Cortex of kidney (tissue), 1 donor: ENCODE measurements around the gene WDR1.

Experiments
- DNase-seq: peaks from one replicate; lab custom pipeline; 2025; lab: John Stamatoyannopoulos, UW

The WDR1 gene

DNA sequence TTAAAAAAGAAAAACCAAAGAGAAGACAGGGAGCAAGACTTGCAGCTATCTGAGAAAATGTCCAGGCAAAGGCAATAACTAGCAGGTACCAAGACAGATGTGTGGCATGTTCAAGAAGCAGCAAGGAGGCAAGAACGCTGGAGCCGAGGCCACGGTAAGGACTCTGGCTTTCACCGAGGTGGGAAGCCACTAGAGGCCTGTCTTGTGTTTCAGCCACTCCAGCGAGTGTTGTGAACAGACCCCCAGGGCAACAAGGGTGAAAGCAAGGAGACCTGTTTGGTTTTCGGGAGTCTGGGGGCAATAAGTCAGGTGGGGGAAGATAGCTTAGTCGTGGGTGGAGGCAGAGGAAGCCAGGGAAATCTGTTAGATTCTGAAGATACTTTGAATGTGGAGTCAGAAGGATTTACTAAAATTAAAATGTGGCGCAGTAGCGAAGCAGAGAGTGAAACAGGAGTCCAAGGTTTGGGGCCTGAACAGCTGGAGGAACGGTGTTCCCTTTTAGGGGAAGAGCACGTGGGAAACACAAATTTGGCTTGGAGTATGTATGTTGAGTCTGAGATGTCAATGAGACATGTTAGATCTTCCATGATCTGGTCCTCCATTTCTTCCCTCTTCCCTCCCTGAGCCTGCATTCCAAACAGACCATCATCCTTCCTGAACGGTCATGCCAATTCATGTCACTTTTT, 3.1 kb downstream of the WDR1 start:
- no peak for DNase-seq

GRCh38 chr4:10112658-10113284, 3.8 kb downstream of the WDR1 start:
- DNase-seq = no peak

GRCh38 chr4:10111067-10111801, 5.4 kb downstream of the WDR1 start:
- DNase-seq = no peak

DNA sequence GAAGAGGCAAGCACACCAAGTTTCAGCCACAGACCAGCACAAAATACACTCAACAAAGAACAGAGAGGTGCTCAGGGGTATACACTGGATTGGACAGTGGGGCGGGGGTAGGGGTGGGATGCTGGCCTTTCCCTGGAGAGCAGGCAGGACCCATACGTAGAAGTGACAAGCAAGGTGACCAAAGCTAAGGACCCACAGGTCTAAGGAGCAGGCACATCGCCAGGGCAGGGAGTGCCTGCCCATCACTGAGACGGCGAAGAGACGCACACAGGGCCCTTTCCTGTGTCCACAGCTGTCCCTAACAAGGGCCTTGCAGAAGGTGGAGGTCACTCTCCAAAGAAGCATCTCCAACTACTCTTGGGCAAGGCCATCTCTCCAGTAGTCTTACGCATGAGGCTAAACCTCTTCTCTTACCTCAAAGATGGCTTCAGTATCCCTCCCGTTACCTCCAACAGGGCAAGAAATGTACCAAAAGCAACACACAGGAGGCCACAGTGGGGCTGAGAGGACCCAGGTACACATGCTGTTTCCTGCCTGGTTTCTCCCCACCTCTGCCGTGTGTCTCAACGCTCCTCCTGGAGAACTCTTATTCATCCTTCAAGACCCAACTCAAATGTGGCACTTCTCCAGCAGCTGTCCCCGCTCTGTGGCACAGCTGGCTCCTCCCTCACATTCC, 6.5 kb downstream of the WDR1 start:
- DNase-seq = no peak

DNA sequence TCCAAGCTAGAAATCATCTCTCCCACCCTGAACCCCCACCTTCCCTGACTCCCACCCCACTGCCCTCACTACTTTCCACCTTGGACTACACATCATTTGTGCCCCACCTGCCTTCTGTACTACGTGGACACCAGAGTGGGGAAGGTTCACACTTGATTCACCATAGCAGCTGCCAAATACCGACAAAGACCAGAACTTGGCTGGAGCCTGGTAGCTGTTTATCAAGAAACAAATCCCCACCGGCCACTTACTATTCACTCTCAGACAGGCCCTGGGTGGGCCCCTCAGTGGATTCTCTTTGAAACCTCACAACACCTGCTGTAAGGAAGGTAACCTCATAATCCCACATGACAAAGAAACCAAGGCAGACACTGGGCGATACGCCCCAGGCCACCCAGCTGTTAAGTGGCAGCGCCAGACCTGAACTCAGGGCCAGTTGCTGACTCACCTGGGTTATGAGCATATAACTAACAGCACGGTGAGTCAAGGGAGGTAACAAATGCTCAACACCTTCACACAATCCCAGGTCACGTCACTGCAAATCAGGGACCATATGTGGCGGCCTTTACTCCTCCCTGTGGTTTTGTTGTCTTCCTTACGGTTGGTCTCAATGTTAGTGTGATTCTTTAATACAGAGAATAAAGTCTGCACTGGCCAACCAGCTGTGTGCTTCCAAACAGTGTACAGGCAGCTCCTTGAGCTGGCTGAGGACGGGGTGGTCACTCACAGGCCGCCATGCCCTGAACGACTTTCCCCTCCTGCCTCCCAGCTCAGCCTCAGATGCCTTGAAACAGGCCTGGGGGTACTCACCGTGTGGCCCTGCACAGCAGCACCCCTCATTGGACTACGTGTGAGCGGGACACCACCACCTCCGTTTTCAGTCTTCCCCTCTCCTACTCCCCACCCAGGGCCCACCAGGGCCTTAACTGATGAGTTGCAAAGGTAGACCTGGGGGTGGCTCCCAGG, 7.5 kb downstream of the WDR1 start:
- no peak for DNase-seq

GRCh38 chr4:10108391-10108790, 8.2 kb downstream of the WDR1 start:
- DNase-seq = no peak

DNA sequence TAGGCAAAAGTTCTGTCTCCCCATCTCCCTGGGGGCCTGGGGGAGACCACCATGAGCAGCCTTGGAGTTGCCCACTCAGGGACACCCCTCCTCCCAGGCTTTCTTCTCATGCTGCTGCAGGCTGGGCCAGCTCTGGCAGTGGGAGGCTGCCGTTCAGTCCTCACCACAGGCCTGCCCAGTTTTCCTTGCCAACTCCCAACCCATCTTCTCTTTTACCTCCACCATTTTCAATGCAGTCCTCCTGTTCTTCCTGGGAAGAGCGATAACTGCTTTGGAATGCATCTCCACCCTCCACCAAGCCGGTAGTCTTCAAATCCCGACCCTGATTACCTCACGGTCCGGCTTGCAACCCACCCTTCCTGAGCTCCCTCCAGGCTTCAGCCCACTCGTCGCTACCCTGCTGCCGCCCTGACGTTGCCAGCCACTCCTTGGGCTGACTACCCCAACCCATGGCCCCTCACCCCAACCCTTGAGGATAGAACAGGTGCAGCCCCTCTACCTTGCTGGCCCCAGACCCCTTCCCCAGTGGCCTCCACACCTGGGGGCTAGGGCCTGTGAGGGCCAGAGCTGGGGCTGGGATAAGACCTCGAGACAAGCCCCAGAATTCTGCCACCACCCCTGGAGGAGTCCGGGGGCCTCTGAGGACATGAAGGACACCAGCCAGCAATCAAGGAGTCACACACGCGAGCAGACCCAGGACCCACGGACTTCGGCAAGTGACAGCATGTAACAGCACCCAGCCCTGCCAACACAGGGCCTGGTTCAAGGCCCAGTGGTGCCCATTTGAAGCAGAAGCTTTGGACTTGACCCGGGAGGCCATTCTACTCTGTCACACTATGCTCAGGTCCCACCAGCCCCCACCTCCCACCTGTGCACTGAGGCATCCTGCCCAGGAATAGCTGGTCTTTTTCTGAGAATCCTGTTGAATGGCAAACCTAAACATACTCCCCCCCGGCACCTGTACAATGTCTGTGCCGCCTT, 9.2 kb downstream of the WDR1 start:
- no peak for DNase-seq

- no peak for DNase-seq
Observed at GRCh38 chr4:10106421-10107039, 10.1 kb downstream of the WDR1 start.

GRCh38 chr4:10105920-10106319, 10.7 kb downstream of the WDR1 start:
- no peak for DNase-seq

GRCh38 chr4:10105421-10105820, 11.2 kb downstream of the WDR1 start:
- DNase-seq = no peak

DNA sequence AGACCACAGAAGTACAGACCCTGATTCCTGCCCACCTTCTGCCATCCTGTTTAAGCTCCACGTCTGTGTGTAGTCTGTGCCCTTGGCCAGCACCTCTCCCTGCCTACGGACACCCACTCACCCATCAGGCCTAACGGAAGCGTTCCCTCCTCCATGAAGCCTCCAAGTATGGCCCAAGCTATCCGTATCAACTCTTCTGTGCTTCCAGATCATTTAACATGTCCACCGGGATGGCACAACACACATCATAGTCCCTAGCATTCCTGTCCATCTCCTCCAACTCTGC, 11.7 kb downstream of the WDR1 start:
- no peak for DNase-seq

- no peak for DNase-seq
Observed at GRCh38 chr4:10104211-10104990, 12.2 kb downstream of the WDR1 start.

GRCh38 chr4:10102474-10103332, 13.9 kb downstream of the WDR1 start:
- no peak for DNase-seq

GRCh38 chr4:10101671-10102473, 14.7 kb downstream of the WDR1 start:
- no peak for DNase-seq

DNA sequence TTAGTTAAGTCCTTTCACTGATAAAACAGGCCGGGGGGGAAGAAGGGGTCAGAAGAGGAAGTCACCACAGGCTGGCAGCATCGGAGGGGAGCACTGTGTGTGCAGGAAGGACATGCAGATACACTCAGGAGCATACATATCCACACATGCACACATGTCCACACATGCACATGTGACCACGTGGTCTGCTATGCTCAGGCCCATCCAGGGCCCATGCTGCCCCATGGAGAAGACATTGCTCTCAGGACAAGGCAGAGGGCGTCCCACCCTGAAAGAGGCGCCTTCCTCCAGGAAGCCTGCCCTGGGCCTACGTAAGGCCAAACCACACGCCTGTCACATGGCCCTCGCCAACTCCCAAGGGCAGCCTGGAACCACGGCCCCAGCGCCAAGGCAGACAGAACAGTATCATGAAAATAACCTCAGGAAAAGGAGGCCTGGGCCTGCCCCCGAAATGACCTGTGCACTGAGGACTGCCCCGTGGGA, 15.8 kb downstream of the WDR1 start:
- no peak for DNase-seq

DNA sequence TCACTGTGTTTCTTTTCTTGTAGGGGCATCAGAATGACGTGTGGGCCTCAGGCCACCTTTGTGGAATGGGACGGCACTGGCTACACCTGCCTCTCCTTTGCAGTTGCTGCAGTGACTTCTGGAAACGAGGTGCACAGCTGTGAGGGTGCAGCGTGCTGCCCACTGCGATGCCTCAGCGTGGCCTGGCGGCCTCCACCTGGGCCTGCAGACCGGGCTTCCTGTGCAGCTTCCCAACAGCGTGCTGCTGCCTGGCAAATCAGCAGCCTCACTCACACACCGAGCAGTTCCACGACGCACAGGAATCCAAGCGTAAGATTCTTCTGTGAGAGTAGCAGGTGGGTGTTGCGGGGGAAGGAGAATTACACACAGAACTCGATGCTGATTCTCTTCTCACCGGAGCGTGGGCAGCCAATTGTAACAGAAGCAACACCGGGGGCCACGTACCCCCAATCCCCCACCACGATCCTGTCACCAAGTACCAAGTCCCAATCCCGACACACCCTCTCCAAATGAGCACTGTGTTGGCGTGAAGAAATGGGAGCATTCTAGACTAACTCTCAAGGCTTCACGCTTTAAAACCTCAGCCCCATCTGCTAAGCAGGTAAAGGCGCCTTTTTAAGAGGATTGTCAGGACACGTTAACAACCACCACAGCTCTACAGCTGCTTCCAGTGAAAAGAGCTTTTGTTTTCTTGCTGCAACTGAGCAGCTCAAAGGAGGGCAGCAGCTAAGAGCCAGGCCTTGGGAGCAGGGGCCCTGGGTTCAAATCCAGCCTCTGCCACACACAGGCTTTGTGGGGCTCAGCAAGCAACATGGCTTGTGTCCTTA, 16.9 kb downstream of the WDR1 start:
- no peak for DNase-seq
